K562 (cell line): ENCODE data around the gene TCFL5. TPM values are rescaled to one million over a fixed set of nuclear protein-coding genes. Genes with fewer than 3 reads are reported as not detected.

Experiments used
- ATAC-seq: fragments of 200-7000 bp; cut with Tn5 transposase; 3 replicates; pipeline ENCODE4 v1.9.1; 2020; ENCODE audit warnings: moderate library complexity
- BruUV-seq: library from RNA; stranded (reverse); fragments of 400-500 nt; replicated peaks from 2 replicates; lab custom pipeline; 2021; lab: Mats Ljungman, UMichigan
- CTCF ChIA-PET: fragments of 300-600 bp; formaldehyde crosslinking; extraction: SDS; loops from one replicate; lab custom pipeline; 2021; ENCODE audit warnings: low intra/inter-chr PET ratio; lab: Yijun Ruan, JAX
- POLR2A ChIA-PET: fragments of 300-600, 350-650 bp; sonication (Branson Sonifier 250); formaldehyde crosslinking; extraction: SDS; loops from one replicate; lab custom pipeline; 2021; ENCODE audit warnings: antibody characterized with exemption, inconsistent platforms; lab: Yijun Ruan, JAX
- DNase-seq, 4 experiments: peaks; one replicate each; pipeline versions ENCODE4 v3.0.0 to v3.0.0-alpha.2; 2011 to 2018; ENCODE audit warnings: low spot score in 3 of 4, mixed read lengths in 3 of 4; ENCODE audit errors: extremely low read depth in 1 of 4
- FAIRE-seq: peaks from 2 replicates; lab custom pipeline; 2011; peaks lifted over from hg19 to GRCh38; lab: Jason Lieb, UNC
- H2AFZ ChIP-seq: 2 replicates; pipeline ENCODE4 v1.6.0; 2011; ENCODE audit warnings: low read depth, low read length, control low read depth, inconsistent platforms
- H3K27ac ChIP-seq: fragments of 200-600 bp; 3 replicates; pipeline ENCODE4 v1.8.0; 2011; ENCODE audit warnings: low read depth, mild to moderate bottlenecking, control low read depth, inconsistent platforms, low read length, moderate library complexity, mixed read lengths; ENCODE audit errors: extremely low read depth
- H3K27me3 ChIP-seq, 2 experiments: fragments of 300-600 bp in 1 of 2; 2 replicates in 1 of 2; 3 replicates in 1 of 2; pipeline versions ENCODE4 v1.6.0 to v1.8.0; 2011; ENCODE audit warnings: inconsistent platforms in 2 of 2, low read length in 2 of 2, mild to moderate bottlenecking in 1 of 2, mixed read lengths in 1 of 2, moderate library complexity in 1 of 2; ENCODE audit not compliant: control insufficient read depth in 2 of 2, insufficient read depth in 2 of 2
- H3K36me3 ChIP-seq: fragments of 300-600 bp; 3 replicates; pipeline ENCODE4 v1.8.0; 2011; ENCODE audit warnings: mild to moderate bottlenecking, low read length, inconsistent platforms; ENCODE audit not compliant: control insufficient read depth, insufficient read depth
- H3K4me1 ChIP-seq, 2 experiments: fragments of 200-600 bp in 1 of 2; replicated peaks in 1 of 2; 2 replicates in 1 of 2; 3 replicates in 1 of 2; pipeline versions ENCODE4 v1.5.1 to v1.8.0; 2011; ENCODE audit warnings: inconsistent platforms in 2 of 2, low read length in 2 of 2, mild to moderate bottlenecking in 1 of 2, mixed read lengths in 1 of 2, moderate library complexity in 1 of 2; ENCODE audit not compliant: control insufficient read depth in 2 of 2, insufficient read depth in 2 of 2
- H3K4me2 ChIP-seq: 2 replicates; pipeline ENCODE4 v1.6.1; 2011; ENCODE audit warnings: low read length, control low read depth, inconsistent platforms, mixed read lengths; ENCODE audit not compliant: insufficient read depth
- H3K4me3 ChIP-seq: fragments of 200-600 bp; sonication (generic), shearing (Covaris generic); 2 replicates; pipeline ENCODE4 v1.5.1; 2016; ENCODE audit warnings: control low read depth, inconsistent platforms
- H3K79me2 ChIP-seq: fragments of 200-600 bp; 3 replicates; pipeline ENCODE4 v1.8.0; 2011; ENCODE audit warnings: low read length, inconsistent platforms; ENCODE audit not compliant: control insufficient read depth, insufficient read depth
- H3K9ac ChIP-seq, 2 experiments: 2 replicates each; pipeline versions ENCODE4 v1.6.0 to v1.6.1; 2011; ENCODE audit warnings: low read depth in 2 of 2, low read length in 2 of 2, control low read depth in 1 of 2, inconsistent platforms in 1 of 2, mild to moderate bottlenecking in 1 of 2, mixed read lengths in 1 of 2; ENCODE audit not compliant: insufficient read depth in 1 of 2
- H3K9me1 ChIP-seq: one replicate; pipeline ENCODE4 v1.6.0; 2011; ENCODE audit warnings: inconsistent platforms, mild to moderate bottlenecking, low read length, moderate library complexity; ENCODE audit not compliant: control insufficient read depth, insufficient read depth
- H3K9me3 ChIP-seq: replicated peaks from 2 replicates; pipeline ENCODE4 v1.5.1; 2011; ENCODE audit warnings: low read depth, low read length, inconsistent platforms; ENCODE audit not compliant: control insufficient read depth, insufficient read depth
- H4K20me1 ChIP-seq: replicated peaks from 2 replicates; pipeline ENCODE4 v1.6.1; 2011; ENCODE audit warnings: low read length, inconsistent platforms, mixed read lengths; ENCODE audit not compliant: control insufficient read depth, insufficient read depth
- CBX8 ChIP-seq: fragments of 200-600 bp; sonication (generic); IDR thresholded peaks from 2 replicates; pipeline ENCODE4 v1.6.1; 2012; ENCODE audit warnings: borderline replicate concordance, mixed run types, low read depth, mild to moderate bottlenecking, moderate library complexity, mixed read lengths, low read length, control low read depth, inconsistent platforms; ENCODE audit not compliant: poor library complexity, severe bottlenecking; ENCODE audit errors: extremely low read depth
- FUS ChIP-seq: fragments of 200-400 bp; formaldehyde crosslinking; optimal IDR thresholded peaks from 2 replicates; pipeline ENCODE3; 2017; ENCODE audit warnings: low read depth, low read length
- HIVEP1 ChIP-seq: fragments of 250-450 bp; sonication (Bioruptor Pico); IDR thresholded peaks from 2 replicates; pipeline ENCODE4 v1.4.0; 2020; ENCODE audit warnings: mild to moderate bottlenecking
- HNRNPL ChIP-seq: fragments of 200-400 bp; formaldehyde crosslinking; IDR thresholded peaks from 2 replicates; pipeline ENCODE4 v1.6.1; 2017; ENCODE audit warnings: low read depth, mild to moderate bottlenecking, low read length
- MCM3 ChIP-seq: fragments of 450-650 bp; IDR thresholded peaks from 2 replicates; pipeline ENCODE4 v1.6.1; 2016
- NR3C1 ChIP-seq: sonication (generic); formaldehyde crosslinking; IDR thresholded peaks from 2 replicates; pipeline ENCODE4 v1.8.1; 2022; ENCODE audit warnings: missing genetic modification reagents
- OTX1 ChIP-seq: fragments of 450-650 bp; formaldehyde crosslinking; IDR thresholded peaks from 2 replicates; pipeline ENCODE4 v1.4.0; 2022; ENCODE audit warnings: mild to moderate bottlenecking
- SRSF7 ChIP-seq: fragments of 200-400 bp; formaldehyde crosslinking; optimal IDR thresholded peaks from 2 replicates; pipeline ENCODE3; 2017; ENCODE audit warnings: mild to moderate bottlenecking, low read depth, low read length
- STAT5A ChIP-seq: IDR thresholded peaks from 2 replicates; pipeline ENCODE4 v1.6.1; 2012; ENCODE audit warnings: low read length, inconsistent platforms, borderline replicate concordance
- TAL1 ChIP-seq: fragments of 450-650 bp; IDR thresholded peaks from 2 replicates; pipeline ENCODE4 v1.6.1; 2016; ENCODE audit warnings: mild to moderate bottlenecking
- ZNF165 ChIP-seq: fragments of 250-450 bp; sonication (Bioruptor Pico); IDR thresholded peaks from 2 replicates; pipeline ENCODE4 v1.4.0; 2020; ENCODE audit warnings: borderline replicate concordance
- WGBS: fragments of 100-300 bp; shearing (Covaris generic); methylation state at CpG from one replicate; pipeline ENCODE4 v1.1.6; 2016; ENCODE audit warnings: low coverage, mixed read lengths; ENCODE audit not compliant: insufficient coverage; ENCODE audit errors: missing lambda C conversion rate; 5-methylcytosine and 5-hydroxymethylcytosine counted together
- in situ Hi-C: fragments of 300-500 bp; cut with MboI; formaldehyde crosslinking; loops from 4 replicates; pipeline ENCODE4 v1.15.0; 2018; ENCODE audit warnings: inconsistent platforms, mixed read lengths
- intact Hi-C: fragments of 100-400 bp; cut with micrococcal nuclease; formaldehyde crosslinking; loops from 2 replicates; pipeline ENCODE4 v1.14.2; 2022
- polyA plus RNA-seq, 8 experiments: library from polyadenylated mRNA; depleted of rRNA in 4 of 8; stranded (reverse) in 5 of 8; unstranded in 3 of 8; fragments of >200 nt; fragmentation: Nextera tagmentation in 2 of 8; fragmentation: Illumina TruSeq in 1 of 8; extraction: Ambion mirVana in 2 of 8; extraction: Trizol in 1 of 8; gene quantifications; 2 replicates each; pipeline versions ENCODE4 v1.2.1 to v1.2.3, GENCODE V29; 2011 to 2014; ENCODE audit warnings: inconsistent platforms in 1 of 8, missing spikeins in 1 of 8
- total RNA-seq, 7 experiments: library from RNA; depleted of rRNA in 6 of 7; stranded (reverse); fragments of >200 nt in 6 of 7; fragmentation: Illumina TruSeq in 2 of 7; extraction: Trizol in 2 of 7; gene quantifications; 2 replicates each; pipeline versions ENCODE4 v1.2.1 to v1.2.3, GENCODE V29; 2011 to 2021; ENCODE audit warnings: low replicate concordance in 1 of 7
- TF ChIP-seq, protein P1 (sequence below): fragments of 250-450 bp; sonication (Bioruptor Pico); IDR thresholded peaks from 2 replicates; pipeline ENCODE4 v1.8.0; 2022; ENCODE audit warnings: moderate library complexity, mild to moderate bottlenecking, inconsistent platforms
- TF ChIP-seq, protein P2 (sequence below), 2 experiments: fragments of 450-650 bp in 1 of 2; sonication (generic) in 1 of 2; formaldehyde crosslinking; conservative IDR thresholded peaks; 2 replicates each; pipeline versions ENCODE4 v1.4.0 to v1.8.1; 2020 to 2022; ENCODE audit warnings: mild to moderate bottlenecking in 1 of 2, missing genetic modification reagents in 1 of 2

TCFL5 gene
- total and polyA plus RNA-seq, 9 of the 15 experiments (the other 6 are each of a cell fraction or from before 2014, with no cell fraction given): 1.00 to 12.6 (median 9.1) TPM

- intact Hi-C loops: no loop called here
- no peak for FAIRE-seq
- Histone ChIP-seq H3K4me3 (no peak overlapping the region), H3K4me2 (no peak overlapping the region), H2AFZ (no peak overlapping the region), H4K20me1 (no peaks in the 10 kb centered on the region), H3K79me2 (no peaks in the 10 kb centered on the region), H3K27me3 (no peaks in the 10 kb centered on the region), H3K4me1 (peaks cover 0 to 28% of the 10 kb centered on the region in 2 experiments; a peak in 2 of 5 replicates), H3K27ac (no peak overlapping the region), H3K9me1 (peaks cover 4% of the 10 kb centered on the region), H3K9me3 (no peaks in the 10 kb centered on the region), H3K9ac (no peak overlapping the region), H3K36me3 (peaks cover 57% of the 10 kb centered on the region; the same call in 2 of the 3 replicates)
- WGBS: 78% methylated on average over 8 of the region's 8 CpGs
- DNase-seq: no peak
- BruUV-seq: no TSS peak
- ChIA-PET CTCF (no interaction called here), POLR2A (interaction anchor here (0.7 to 1.7 kb wide), 5 partner anchors 9 to 19 kb away, joined by 3 to 4 read pairs (median 3); no protein-coding TSS in a partner anchor)
- in situ Hi-C loops: no loop called here
- ATAC-seq: no peak
- TF ChIP-seq ZNF165 (CRISPR knock-in tag): no peak
- TF ChIP-seq, protein P1, sequence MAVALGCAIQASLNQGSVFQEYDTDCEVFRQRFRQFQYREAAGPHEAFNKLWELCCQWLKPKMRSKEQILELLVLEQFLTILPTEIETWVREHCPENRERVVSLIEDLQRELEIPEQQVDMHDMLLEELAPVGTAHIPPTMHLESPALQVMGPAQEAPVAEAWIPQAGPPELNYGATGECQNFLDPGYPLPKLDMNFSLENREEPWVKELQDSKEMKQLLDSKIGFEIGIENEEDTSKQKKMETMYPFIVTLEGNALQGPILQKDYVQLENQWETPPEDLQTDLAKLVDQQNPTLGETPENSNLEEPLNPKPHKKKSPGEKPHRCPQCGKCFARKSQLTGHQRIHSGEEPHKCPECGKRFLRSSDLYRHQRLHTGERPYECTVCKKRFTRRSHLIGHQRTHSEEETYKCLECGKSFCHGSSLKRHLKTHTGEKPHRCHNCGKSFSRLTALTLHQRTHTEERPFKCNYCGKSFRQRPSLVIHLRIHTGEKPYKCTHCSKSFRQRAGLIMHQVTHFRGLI (CRISPR knock-in tag): no peak
- no peak for TF ChIP-seq FUS
- no peak for TF ChIP-seq MCM3
- TF ChIP-seq, protein P2, sequence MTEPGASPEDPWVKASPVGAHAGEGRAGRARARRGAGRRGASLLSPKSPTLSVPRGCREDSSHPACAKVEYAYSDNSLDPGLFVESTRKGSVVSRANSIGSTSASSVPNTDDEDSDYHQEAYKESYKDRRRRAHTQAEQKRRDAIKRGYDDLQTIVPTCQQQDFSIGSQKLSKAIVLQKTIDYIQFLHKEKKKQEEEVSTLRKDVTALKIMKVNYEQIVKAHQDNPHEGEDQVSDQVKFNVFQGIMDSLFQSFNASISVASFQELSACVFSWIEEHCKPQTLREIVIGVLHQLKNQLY (CRISPR knock-in tag; conservative IDR thresholded peaks at IDR 0.05): no peak
- TF ChIP-seq CBX8: no peak
- TF ChIP-seq OTX1: no peak
- no peak for TF ChIP-seq HNRNPL
- TF ChIP-seq TAL1: no peak
- TF ChIP-seq HIVEP1 (CRISPR knock-in tag): no peak
- TF ChIP-seq STAT5A: no peak
- TF ChIP-seq NR3C1: no peak
- TF ChIP-seq SRSF7: no peak
Observed at GRCh38 chr20:62884556-62884955, 22.9 kb upstream of the TCFL5 start.
